IMR-90 (cell line): ENCODE results near the gene ANKRD33B. TPM values are rescaled to one million over a fixed set of nuclear protein-coding genes. Genes with fewer than 3 reads are reported as not detected.

Source experiments
- ATAC-seq: fragments of 200-7000 bp; cut with Tn5 transposase; 2 replicates; pipeline ENCODE4 v1.9.1; 2020; ENCODE audit warnings: low read depth, mild to moderate bottlenecking, moderate library complexity
- BruUV-seq: library from RNA; stranded (reverse); fragments of 400-500 nt; replicated peaks from 2 replicates; lab custom pipeline; 2021; lab: Mats Ljungman, UMichigan
- CTCF ChIA-PET: fragments of 300-600 bp; formaldehyde crosslinking; extraction: SDS; loops from one replicate; lab custom pipeline; 2021; ENCODE audit warnings: antibody characterized with exemption; lab: Yijun Ruan, JAX
- POLR2A ChIA-PET: fragments of 300-600 bp; sonication (Branson Sonifier 250); formaldehyde crosslinking; loops from one replicate; lab custom pipeline; 2022; ENCODE audit warnings: antibody characterized with exemption; ENCODE audit not compliant: unreplicated experiment; lab: Charles Lee
- DNase-seq: peaks from one replicate; pipeline ENCODE4 v3.0.0; 2013
- H2AFZ ChIP-seq: replicated peaks from 2 replicates; pipeline ENCODE3; 2013; ENCODE audit warnings: low read length, mild to moderate bottlenecking; ENCODE audit not compliant: poor library complexity
- H2AK5ac ChIP-seq: 2 replicates; pipeline ENCODE4 v1.6.1; 2013; ENCODE audit warnings: low read depth, low read length, inconsistent platforms
- H2AK9ac ChIP-seq: replicated peaks from 2 replicates; pipeline ENCODE3; 2013; ENCODE audit warnings: mild to moderate bottlenecking, low read depth, low read length, moderate library complexity; ENCODE audit not compliant: poor library complexity
- H2BK120ac ChIP-seq: 2 replicates; pipeline ENCODE4 v1.6.1; 2013; ENCODE audit warnings: low read depth, low read length, inconsistent platforms
- H2BK15ac ChIP-seq: 3 replicates; pipeline ENCODE4 v1.6.1; 2013; ENCODE audit warnings: low read depth, low read length, inconsistent platforms
- H2BK20ac ChIP-seq: 2 replicates; pipeline ENCODE4 v1.6.1; 2013; ENCODE audit warnings: low read depth, mild to moderate bottlenecking, inconsistent platforms, low read length, moderate library complexity
- H2BK5ac ChIP-seq: 2 replicates; pipeline ENCODE4 v1.6.1; 2013; ENCODE audit warnings: mild to moderate bottlenecking, low read depth, low read length, inconsistent platforms; ENCODE audit not compliant: poor library complexity, severe bottlenecking
- H3K14ac ChIP-seq: replicated peaks from 2 replicates; pipeline ENCODE4 v1.6.1; 2013; ENCODE audit warnings: low read depth, low read length, inconsistent platforms
- H3K18ac ChIP-seq: 2 replicates; pipeline ENCODE4 v1.6.1; 2013; ENCODE audit warnings: low read depth, low read length, control low read depth
- H3K23ac ChIP-seq: 2 replicates; pipeline ENCODE4 v1.6.1; 2013; ENCODE audit warnings: low read depth, low read length, inconsistent platforms
- H3K27ac ChIP-seq: 2 replicates; pipeline ENCODE4 v1.5.1; 2013; ENCODE audit warnings: mild to moderate bottlenecking, control low read depth, low read length; ENCODE audit not compliant: insufficient read depth
- H3K27me3 ChIP-seq: 2 replicates; pipeline ENCODE4 v1.6.1; 2013; ENCODE audit warnings: low read length; ENCODE audit not compliant: control insufficient read depth, insufficient read depth
- H3K36me3 ChIP-seq: 2 replicates; pipeline ENCODE4 v1.6.1; 2013; ENCODE audit warnings: low read length, mixed read lengths; ENCODE audit not compliant: control insufficient read depth, insufficient read depth
- H3K4ac ChIP-seq: 2 replicates; pipeline ENCODE4 v1.6.1; 2013; ENCODE audit warnings: low read depth, low read length, inconsistent platforms
- H3K4me1 ChIP-seq: 2 replicates; pipeline ENCODE4 v1.6.1; 2013; ENCODE audit warnings: low read length, mixed read lengths; ENCODE audit not compliant: control insufficient read depth, insufficient read depth
- H3K4me2 ChIP-seq: 2 replicates; pipeline ENCODE4 v1.6.1; 2013; ENCODE audit warnings: low read depth, mild to moderate bottlenecking, control low read depth, low read length, moderate library complexity
- H3K4me3 ChIP-seq: 2 replicates; pipeline ENCODE4 v1.5.1; 2013; ENCODE audit warnings: low read depth, mild to moderate bottlenecking, control low read depth, low read length, moderate library complexity; ENCODE audit not compliant: insufficient read depth
- H3K56ac ChIP-seq: 2 replicates; pipeline ENCODE4 v1.6.1; 2013; ENCODE audit warnings: low read length, inconsistent platforms; ENCODE audit not compliant: insufficient read depth; ENCODE audit errors: extremely low read depth
- H3K79me1 ChIP-seq, 2 experiments: 2 replicates each; pipeline ENCODE4 v1.6.1; 2013; ENCODE audit warnings: low read length in 2 of 2, inconsistent platforms in 1 of 2, low read depth in 1 of 2
- H3K9ac ChIP-seq: 2 replicates; pipeline ENCODE4 v1.6.1; 2013; ENCODE audit warnings: low read depth, low read length, control low read depth
- H3K9me1 ChIP-seq: 2 replicates; pipeline ENCODE4 v1.6.1; 2013; ENCODE audit warnings: low read length, inconsistent platforms; ENCODE audit not compliant: insufficient read depth
- H3K9me3 ChIP-seq: 2 replicates; pipeline ENCODE4 v1.6.1; 2013; ENCODE audit warnings: low read length; ENCODE audit not compliant: control insufficient read depth, insufficient read depth
- H4K20me1 ChIP-seq: 2 replicates; pipeline ENCODE4 v1.6.1; 2013; ENCODE audit warnings: low read length, inconsistent platforms; ENCODE audit not compliant: insufficient read depth
- H4K5ac ChIP-seq: 2 replicates; pipeline ENCODE4 v1.6.1; 2013; ENCODE audit warnings: mild to moderate bottlenecking, low read depth, low read length, control low read depth
- H4K8ac ChIP-seq, 2 experiments: 2 replicates each; pipeline ENCODE4 v1.6.1; 2013; ENCODE audit warnings: low read depth in 2 of 2, low read length in 2 of 2, control low read depth in 1 of 2, inconsistent platforms in 1 of 2
- H4K91ac ChIP-seq: 2 replicates; pipeline ENCODE4 v1.6.1; 2013; ENCODE audit warnings: low read depth, low read length, inconsistent platforms; ENCODE audit not compliant: insufficient read depth
- BHLHE40 ChIP-seq: fragments of 150-350 bp; IDR thresholded peaks from 2 replicates; pipeline ENCODE4 v1.6.1; 2016; ENCODE audit warnings: mild to moderate bottlenecking, low read depth, low read length
- CEBPB ChIP-seq: IDR thresholded peaks from 2 replicates; pipeline ENCODE4 v1.6.1; 2012; ENCODE audit warnings: low read depth, low read length, improper control_type of control experiment
- CHD1 ChIP-seq: IDR thresholded peaks from 2 replicates; pipeline ENCODE4 v1.6.1; 2012; ENCODE audit warnings: low read depth, low read length, improper control_type of control experiment
- ELK1 ChIP-seq: fragments of 150-350 bp; IDR thresholded peaks from 2 replicates; pipeline ENCODE4 v1.6.1; 2016; ENCODE audit warnings: low read depth, mild to moderate bottlenecking, low read length, moderate library complexity, borderline replicate concordance
- FOS ChIP-seq: fragments of 150-350 bp; IDR thresholded peaks from 2 replicates; pipeline ENCODE4 v1.6.1; 2016; ENCODE audit warnings: low read depth, low read length
- MAFK ChIP-seq: IDR thresholded peaks from 2 replicates; pipeline ENCODE4 v1.6.1; 2012; ENCODE audit warnings: low read depth, low read length, improper control_type of control experiment
- MAZ ChIP-seq: IDR thresholded peaks from 2 replicates; pipeline ENCODE4 v1.6.1; 2012; ENCODE audit warnings: low read depth, mild to moderate bottlenecking, low read length, improper control_type of control experiment, moderate library complexity, borderline replicate concordance
- MXI1 ChIP-seq: IDR thresholded peaks from 2 replicates; pipeline ENCODE4 v1.6.1; 2012; ENCODE audit warnings: low read depth, mild to moderate bottlenecking, low read length, moderate library complexity, borderline replicate concordance
- POLR2A ChIP-seq: IDR thresholded peaks from 2 replicates; pipeline ENCODE4 v1.6.1; 2012; ENCODE audit warnings: mild to moderate bottlenecking, low read depth, low read length
- RAD21 ChIP-seq: IDR thresholded peaks from 2 replicates; pipeline ENCODE4 v1.6.1; 2012; ENCODE audit warnings: low read length, improper control_type of control experiment
- RFX5 ChIP-seq: IDR thresholded peaks from 2 replicates; pipeline ENCODE4 v1.8.0; 2012; ENCODE audit warnings: low read depth, mild to moderate bottlenecking, low read length, moderate library complexity
- SMC3 ChIP-seq: fragments of 150-350 bp; IDR thresholded peaks from 2 replicates; pipeline ENCODE4 v1.6.1; 2016; ENCODE audit warnings: low read depth, mild to moderate bottlenecking, antibody characterized with exemption, low read length, moderate library complexity
- WGBS, 2 experiments: methylation state at CpG; one replicate each; pipeline versions ENCODE4 v1.1.5 to v1.1.7; 2013; ENCODE audit warnings: missing lambda C conversion rate in 2 of 2; ENCODE audit not compliant: insufficient read length in 1 of 2; ENCODE audit errors: extremely low coverage in 2 of 2; 5-methylcytosine and 5-hydroxymethylcytosine counted together
- dilution Hi-C: fragments of 300-500 bp; cut with HindIII; formaldehyde crosslinking; loops from one replicate; pipeline ENCODE4 v1.14.3; 2018; ENCODE audit warnings: low sequenced_read_pairs; ENCODE audit not compliant: unreplicated experiment
- in situ Hi-C: fragments of 300-500 bp; cut with MboI; formaldehyde crosslinking; loops from 3 replicates; pipeline ENCODE4 v1.14.3; 2019; ENCODE audit warnings: low sequenced_read_pairs, inconsistent platforms, mixed read lengths
- intact Hi-C: fragments of 100-400 bp; cut with micrococcal nuclease; formaldehyde crosslinking; loops from 2 replicates; pipeline ENCODE4 v1.10.0; 2022
- polyA plus RNA-seq, 3 experiments: library from polyadenylated mRNA; depleted of rRNA; stranded (reverse); fragments of >200 nt; gene quantifications; 2 replicates each; pipeline ENCODE4 v1.2.3, GENCODE V29; 2012; ENCODE audit warnings: low replicate concordance in 1 of 3
- total RNA-seq: library from RNA; depleted of rRNA; stranded (reverse); fragments of >200 nt; gene quantifications from 2 replicates; pipeline ENCODE4 v1.2.3, GENCODE V29; 2012
- TF ChIP-seq, protein P1 (sequence below): conservative IDR thresholded peaks from 2 replicates; pipeline ENCODE4 v1.5.1; 2012; ENCODE audit warnings: mild to moderate bottlenecking, low read depth, low read length, improper control_type of control experiment

The ANKRD33B gene
- total and polyA plus RNA-seq, 2 of the 4 experiments (the other 2 are of a cell fraction), result 2.5 to 3.3 TPM

GRCh38 chr5:10600626-10601245 lies 36.9 kb downstream of the ANKRD33B start:
- intact Hi-C loops, result no loop called here
- Histone ChIP-seq H3K79me1 (peaks cover 8 to 54% of the 10 kb centered on the region in 2 experiments), H2AFZ (peak overlapping the region; percentile 84), H3K9ac (no peak overlapping the region), H3K56ac (no peak overlapping the region), H3K14ac (no peak overlapping the region), H4K20me1 (peaks cover 30% of the 10 kb centered on the region; the same call in 1 of the 2 replicates), H3K36me3 (no peaks in the 10 kb centered on the region), H3K4me1 (peaks cover 13% of the 10 kb centered on the region), H2BK5ac (peak overlapping the region; percentile 3), H3K9me1 (peaks cover 15% of the 10 kb centered on the region), H2AK9ac (peak overlapping the region; percentile 77), H3K4me3 (no peak overlapping the region), H2BK20ac (no peak overlapping the region; the same call in 1 of the 2 replicates), H4K91ac (no peak overlapping the region), H3K27me3 (no peaks in the 10 kb centered on the region), H3K4ac (peak overlapping the region; percentile 7; the same call in 1 of the 2 replicates), H2BK15ac (no peak overlapping the region; the same call in 2 of the 3 replicates), H3K4me2 (no peak overlapping the region), H3K23ac (no peak overlapping the region), H3K9me3 (no peaks in the 10 kb centered on the region), H4K8ac (no peak overlapping the region; a peak in 1 of 4 replicates), H4K5ac (no peak overlapping the region), H3K18ac (no peak overlapping the region), H2AK5ac (peak overlapping the region; percentile 67; the same call in 1 of the 2 replicates), H2BK120ac (no peak overlapping the region), H3K27ac (peak overlapping the region; percentile 2; the same call in 1 of the 2 replicates)
- in situ Hi-C loops, result no loop called here
- WGBS, 2 experiments, result no CpG with 5 or more reads among the region's 5 CpGs
- ChIA-PET CTCF (no interaction called here), POLR2A (no interaction called here)
- TF ChIP-seq MAFK, result no peak
- no peak for TF ChIP-seq ELK1
- TF ChIP-seq, protein P1, sequence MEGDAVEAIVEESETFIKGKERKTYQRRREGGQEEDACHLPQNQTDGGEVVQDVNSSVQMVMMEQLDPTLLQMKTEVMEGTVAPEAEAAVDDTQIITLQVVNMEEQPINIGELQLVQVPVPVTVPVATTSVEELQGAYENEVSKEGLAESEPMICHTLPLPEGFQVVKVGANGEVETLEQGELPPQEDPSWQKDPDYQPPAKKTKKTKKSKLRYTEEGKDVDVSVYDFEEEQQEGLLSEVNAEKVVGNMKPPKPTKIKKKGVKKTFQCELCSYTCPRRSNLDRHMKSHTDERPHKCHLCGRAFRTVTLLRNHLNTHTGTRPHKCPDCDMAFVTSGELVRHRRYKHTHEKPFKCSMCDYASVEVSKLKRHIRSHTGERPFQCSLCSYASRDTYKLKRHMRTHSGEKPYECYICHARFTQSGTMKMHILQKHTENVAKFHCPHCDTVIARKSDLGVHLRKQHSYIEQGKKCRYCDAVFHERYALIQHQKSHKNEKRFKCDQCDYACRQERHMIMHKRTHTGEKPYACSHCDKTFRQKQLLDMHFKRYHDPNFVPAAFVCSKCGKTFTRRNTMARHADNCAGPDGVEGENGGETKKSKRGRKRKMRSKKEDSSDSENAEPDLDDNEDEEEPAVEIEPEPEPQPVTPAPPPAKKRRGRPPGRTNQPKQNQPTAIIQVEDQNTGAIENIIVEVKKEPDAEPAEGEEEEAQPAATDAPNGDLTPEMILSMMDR, result no peak
- no peak for TF ChIP-seq MXI1
- TF ChIP-seq SMC3, result no peak
- TF ChIP-seq CHD1, result no peak
- TF ChIP-seq RAD21, result no peak
- no peak for TF ChIP-seq MAZ
- no peak for TF ChIP-seq POLR2A
- TF ChIP-seq CEBPB, result no peak
- no peak for TF ChIP-seq FOS
- TF ChIP-seq BHLHE40, result no peak
- TF ChIP-seq RFX5, result no peak
- DNase-seq (no peak), ATAC-seq (no peak)
- dilution Hi-C loops, result no loop called here
- no TSS peak for BruUV-seq
